HEK293T (cell line): ENCODE data around the gene CPAMD8.

Source experiments
- ARNT ChIP-seq: fragments of 450-650 bp; IDR thresholded peaks from 2 replicates; pipeline ENCODE4 v1.6.1; 2017; ENCODE audit warnings: mild to moderate bottlenecking
- BHLHE40 ChIP-seq: fragments of 450-650 bp; IDR thresholded peaks from 2 replicates; pipeline ENCODE4 v1.6.1; 2016; ENCODE audit warnings: mild to moderate bottlenecking, moderate library complexity, borderline replicate concordance
- ELF4 ChIP-seq: fragments of 450-650 bp; IDR thresholded peaks from 2 replicates; pipeline ENCODE4 v1.6.1; 2017; ENCODE audit warnings: antibody characterized with exemption
- FOXA1 ChIP-seq: fragments of 450-650 bp; IDR thresholded peaks from 2 replicates; pipeline ENCODE4 v1.6.1; 2016; ENCODE audit warnings: mild to moderate bottlenecking
- FOXK2 ChIP-seq: fragments of 450-650 bp; IDR thresholded peaks from 2 replicates; pipeline ENCODE4 v1.6.1; 2016; ENCODE audit warnings: mild to moderate bottlenecking
- FOXM1 ChIP-seq: fragments of 450-650 bp; IDR thresholded peaks from 2 replicates; pipeline ENCODE4 v1.6.1; 2017; ENCODE audit warnings: mild to moderate bottlenecking, borderline replicate concordance
- HDGF ChIP-seq: fragments of 450-650 bp; IDR thresholded peaks from 2 replicates; pipeline ENCODE4 v1.6.1; 2017; ENCODE audit warnings: antibody characterized with exemption, borderline replicate concordance
- L3MBTL2 ChIP-seq: fragments of 450-650 bp; conservative IDR thresholded peaks from 2 replicates; pipeline ENCODE4 v1.6.1; 2016; ENCODE audit warnings: mild to moderate bottlenecking
- LEF1 ChIP-seq: fragments of 450-650 bp; IDR thresholded peaks from 2 replicates; pipeline ENCODE4 v1.6.1; 2017; ENCODE audit warnings: mild to moderate bottlenecking, borderline replicate concordance
- NFRKB ChIP-seq: fragments of 450-650 bp; IDR thresholded peaks from 2 replicates; pipeline ENCODE4 v1.6.1; 2016; ENCODE audit warnings: mild to moderate bottlenecking, moderate library complexity
- SP1 ChIP-seq: fragments of 450-650 bp; IDR thresholded peaks from 2 replicates; pipeline ENCODE4 v1.6.1; 2017
- SUZ12 ChIP-seq: fragments of 450-650 bp; IDR thresholded peaks from 2 replicates; pipeline ENCODE4 v1.6.1; 2016; ENCODE audit warnings: mild to moderate bottlenecking
- TARDBP ChIP-seq: fragments of 450-650 bp; IDR thresholded peaks from 2 replicates; pipeline ENCODE4 v1.6.1; 2016
- TF ChIP-seq, protein P1 (sequence below): fragments of 450-650 bp; IDR thresholded peaks from 2 replicates; pipeline ENCODE4 v1.6.1; 2016

DNA sequence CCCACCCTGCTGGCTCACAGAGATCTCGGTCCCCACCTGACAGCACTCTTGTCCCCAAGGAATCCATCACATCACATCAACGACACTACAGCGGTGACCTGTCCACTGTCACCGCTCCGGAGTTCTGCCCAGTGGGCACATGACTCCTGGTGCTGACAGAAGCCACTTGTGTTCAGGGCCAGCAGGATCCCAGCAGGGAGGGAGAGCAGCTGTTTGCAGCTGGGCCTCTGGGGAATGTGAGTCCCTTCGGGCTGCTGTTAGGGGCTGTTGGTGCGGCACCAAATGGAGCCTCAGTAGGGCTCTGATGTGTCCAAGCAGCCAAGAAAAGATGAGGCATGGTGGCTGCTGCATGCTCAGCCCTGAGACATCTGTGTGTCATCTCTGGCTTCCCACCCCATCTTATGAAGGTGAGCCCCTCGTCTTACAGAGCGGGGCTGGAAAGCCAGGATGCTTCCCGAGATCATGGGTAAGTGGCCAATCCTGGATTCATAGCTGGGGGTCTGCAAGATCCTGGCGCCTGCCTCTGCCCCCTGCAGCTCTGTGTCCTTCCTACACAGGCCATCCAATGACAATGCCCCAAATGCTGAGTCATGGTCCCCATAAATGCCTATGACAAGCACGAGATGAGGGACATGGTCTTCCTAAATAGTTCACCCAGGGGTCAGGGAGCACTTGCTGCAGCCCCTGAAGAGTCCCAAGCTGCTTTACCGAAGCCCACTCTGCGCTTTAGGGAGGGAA lies 81.8 kb downstream of the CPAMD8 start:
- no peak for TF ChIP-seq ELF4
- TF ChIP-seq ARNT, result no peak
- no peak for TF ChIP-seq FOXA1
- no peak for TF ChIP-seq LEF1
- TF ChIP-seq HDGF, result no peak
- TF ChIP-seq NFRKB, result no peak
- no peak for TF ChIP-seq TARDBP
- no peak for TF ChIP-seq SP1
- TF ChIP-seq FOXM1, result no peak
- no peak for TF ChIP-seq BHLHE40
- no peak for TF ChIP-seq SUZ12
- no peak for TF ChIP-seq FOXK2
- TF ChIP-seq L3MBTL2, result no peak
- TF ChIP-seq, protein P1, sequence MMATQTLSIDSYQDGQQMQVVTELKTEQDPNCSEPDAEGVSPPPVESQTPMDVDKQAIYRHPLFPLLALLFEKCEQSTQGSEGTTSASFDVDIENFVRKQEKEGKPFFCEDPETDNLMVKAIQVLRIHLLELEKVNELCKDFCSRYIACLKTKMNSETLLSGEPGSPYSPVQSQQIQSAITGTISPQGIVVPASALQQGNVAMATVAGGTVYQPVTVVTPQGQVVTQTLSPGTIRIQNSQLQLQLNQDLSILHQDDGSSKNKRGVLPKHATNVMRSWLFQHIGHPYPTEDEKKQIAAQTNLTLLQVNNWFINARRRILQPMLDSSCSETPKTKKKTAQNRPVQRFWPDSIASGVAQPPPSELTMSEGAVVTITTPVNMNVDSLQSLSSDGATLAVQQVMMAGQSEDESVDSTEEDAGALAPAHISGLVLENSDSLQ, result no peak
